DMS153 (cell line): Measurements from ENCODE around the gene TP53BP1.
"Not testable (repeated sequence)": the region's sequence is repeated elsewhere in the genome, so short reads cannot be mapped to it uniquely, and the experiment has no call there.

Source experiments
- DNase-seq: peaks from one replicate; lab custom pipeline; 2025; lab: John Stamatoyannopoulos, UW

Gene TP53BP1

DNA sequence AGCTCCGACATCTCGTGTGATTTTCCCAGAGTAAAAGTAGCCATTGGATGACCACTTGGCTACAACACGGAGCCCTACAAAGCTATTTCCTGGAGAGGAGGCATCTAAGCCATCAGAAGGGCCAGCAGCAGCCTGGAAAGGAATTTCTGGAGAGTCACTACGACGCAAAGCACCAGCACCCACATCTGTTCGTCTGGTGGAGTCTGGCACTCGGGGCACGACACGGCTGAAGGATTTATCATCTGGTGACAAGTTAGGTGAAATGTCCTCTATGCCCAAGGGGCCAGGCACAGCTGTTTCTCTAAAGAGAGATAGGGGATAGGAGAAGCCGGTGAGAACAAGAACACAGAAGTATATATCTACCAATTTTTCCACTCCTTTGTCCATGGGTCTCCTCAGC, 72.5 kb downstream of the TP53BP1 start:
- no peak for DNase-seq

DNA sequence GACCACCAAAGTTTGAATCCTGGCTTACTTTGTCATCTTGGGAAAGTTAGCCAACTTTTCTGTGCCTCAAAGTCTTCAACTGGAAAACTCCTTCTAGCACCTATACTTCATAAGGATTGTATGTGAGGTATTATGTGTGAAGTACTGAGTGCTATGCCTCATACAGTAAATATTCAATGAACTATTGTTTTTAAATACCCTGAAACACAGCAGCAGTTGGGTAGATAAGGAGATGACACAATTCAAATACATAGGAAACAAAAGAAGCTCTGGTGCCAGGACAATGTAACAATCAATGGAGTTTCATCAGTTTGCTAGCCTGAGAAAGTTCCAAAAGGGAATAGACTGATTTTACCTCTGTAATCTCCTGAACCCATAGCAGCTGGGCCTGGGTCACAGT, 78.8 kb downstream of the TP53BP1 start:
- no peak for DNase-seq

DNA sequence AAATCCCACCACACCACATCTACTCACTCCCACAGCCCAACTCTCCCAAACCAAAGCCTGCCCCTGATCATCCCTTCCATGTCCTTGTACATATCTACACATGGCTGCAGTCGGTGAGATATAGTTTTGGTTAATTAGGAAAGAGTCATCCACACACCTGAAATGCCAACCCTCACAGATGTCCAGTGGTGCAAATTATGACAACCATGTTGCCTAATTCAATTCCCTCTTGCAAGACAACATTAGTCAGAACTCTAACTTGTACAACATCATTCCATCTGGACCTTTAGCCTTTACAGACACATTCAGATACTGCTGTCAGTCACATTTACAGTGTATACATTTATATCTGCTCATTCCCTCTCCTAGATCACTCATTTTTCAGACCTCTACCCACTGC, 80.9 kb downstream of the TP53BP1 start:
- DNase-seq: no peak

DNA sequence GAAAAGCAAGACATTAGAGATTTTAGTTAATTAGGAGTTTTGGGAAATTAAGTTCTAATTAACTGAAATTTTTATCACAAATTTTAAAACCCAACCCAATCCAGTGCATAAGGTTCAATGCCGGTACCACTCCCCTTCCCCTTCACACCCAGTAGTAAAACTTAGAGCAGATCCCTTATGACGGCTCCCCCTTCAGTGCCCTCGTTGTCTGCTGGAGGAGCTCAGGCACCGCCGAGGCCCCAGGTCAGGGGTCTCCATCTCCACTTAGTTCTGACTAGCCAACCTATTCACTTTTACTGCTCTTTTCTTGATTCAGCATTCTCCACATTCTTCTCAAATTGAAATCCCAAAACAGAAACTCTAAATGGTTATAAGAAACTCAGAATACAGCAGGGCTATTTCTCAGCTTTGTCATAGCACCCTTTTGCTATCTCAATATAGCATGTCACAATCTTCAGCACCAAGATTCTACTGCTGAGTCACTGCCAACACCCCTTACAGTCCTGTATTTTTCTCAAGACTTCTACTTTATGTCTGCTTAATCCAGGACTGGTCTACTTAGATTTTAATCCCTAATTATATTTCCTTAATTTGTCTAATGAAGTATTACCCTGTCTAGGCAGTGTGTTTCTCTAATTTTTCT, 82.3 kb downstream of the TP53BP1 start:
- no peak for DNase-seq

DNA sequence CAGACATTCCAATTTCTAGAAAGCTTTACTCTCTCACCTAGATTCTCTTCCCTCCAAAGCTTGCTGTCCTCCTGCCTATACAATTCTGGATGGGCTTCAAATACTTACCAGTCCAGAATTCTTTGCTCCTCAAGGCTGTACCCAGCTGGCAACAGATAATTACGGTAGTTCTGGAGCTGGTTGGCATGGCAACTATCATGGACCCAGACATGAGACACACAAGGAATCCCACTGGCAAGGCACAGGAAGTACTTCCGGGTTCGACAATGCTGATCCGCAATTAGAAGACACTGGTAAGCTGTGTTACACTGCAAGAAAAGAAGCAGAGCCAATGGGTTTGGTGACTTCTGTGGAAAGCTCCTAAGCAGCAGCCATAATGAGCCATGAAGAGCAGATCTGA, 84.2 kb downstream of the TP53BP1 start:
- no peak for DNase-seq

DNA sequence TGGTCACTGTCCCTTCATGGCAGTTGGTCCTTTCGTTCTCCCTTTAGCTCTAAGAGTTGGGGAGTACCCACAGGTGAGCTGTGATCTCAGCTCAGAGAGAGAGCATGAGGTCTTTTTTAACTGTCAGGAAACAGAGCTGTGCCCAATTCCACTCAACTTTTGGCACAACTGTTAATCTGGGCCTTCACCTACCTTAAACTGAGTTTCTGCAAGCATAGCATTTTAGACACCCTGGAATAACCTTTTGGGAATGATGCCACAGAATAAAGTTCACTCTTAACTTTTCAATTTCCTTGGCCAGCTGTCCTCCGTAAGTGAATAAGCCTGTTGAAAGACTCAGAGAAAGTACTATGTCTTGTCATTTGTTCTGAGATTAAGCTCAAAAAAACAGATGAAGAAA, 86.1 kb downstream of the TP53BP1 start:
- no peak for DNase-seq

DNA sequence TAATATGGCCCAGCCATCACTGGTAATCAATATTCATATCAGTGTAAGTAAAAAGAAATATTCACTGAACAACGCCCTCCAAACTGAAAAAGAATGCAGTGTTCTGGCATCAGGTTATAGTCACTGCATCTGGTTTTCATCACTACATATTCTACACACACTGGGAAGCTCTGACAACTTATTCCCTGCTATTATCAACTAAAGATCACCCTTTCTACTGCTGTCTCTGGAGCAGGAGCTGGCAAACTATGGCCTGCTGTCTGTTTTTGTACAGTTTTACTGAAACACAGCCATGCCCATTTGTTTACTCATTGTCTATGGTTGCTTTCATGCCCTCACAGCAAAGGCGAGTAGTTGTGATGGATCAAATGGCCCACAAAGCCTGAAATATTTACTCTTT, 86.8 kb downstream of the TP53BP1 start:
- no peak for DNase-seq

DNA sequence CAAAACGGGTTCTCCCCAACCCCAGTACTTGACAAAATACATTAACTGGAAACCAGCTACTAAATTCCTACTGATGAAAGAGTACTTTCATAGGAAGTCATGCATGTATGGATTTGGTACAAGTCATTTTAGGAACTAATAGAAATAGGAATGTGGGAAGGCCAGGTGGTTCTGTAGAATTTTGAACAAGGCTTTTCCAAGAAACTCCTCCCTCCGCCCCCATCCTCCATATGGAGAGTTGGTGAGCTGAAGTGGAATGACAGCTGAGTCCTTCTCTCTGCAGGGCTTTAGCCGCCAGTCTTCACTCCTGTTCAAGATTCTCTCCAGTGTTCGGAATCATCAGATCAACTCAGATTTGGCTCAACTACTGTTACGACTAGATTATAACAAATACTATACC, 88.8 kb downstream of the TP53BP1 start:
- DNase-seq: no peak

DNA sequence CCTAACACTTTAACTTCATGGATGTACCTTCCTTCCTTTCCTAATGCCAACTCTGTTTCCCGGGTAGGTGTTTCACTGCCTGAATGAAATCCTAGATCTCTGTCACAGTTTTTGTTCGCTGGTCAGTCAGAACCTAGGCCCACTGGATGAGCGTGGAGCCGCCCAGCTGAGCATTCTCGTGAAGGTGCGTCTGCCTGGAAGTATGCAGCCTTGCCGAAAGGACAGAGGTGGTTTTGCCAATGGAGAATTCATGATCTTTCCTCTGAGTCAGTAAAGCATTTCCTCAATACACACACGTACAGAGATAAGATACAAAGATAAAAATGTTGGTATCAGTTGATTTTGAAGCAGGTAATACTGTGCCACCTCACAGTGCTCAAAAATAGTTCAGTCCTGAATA, 89.3 kb downstream of the TP53BP1 start:
- no peak for DNase-seq

DNA sequence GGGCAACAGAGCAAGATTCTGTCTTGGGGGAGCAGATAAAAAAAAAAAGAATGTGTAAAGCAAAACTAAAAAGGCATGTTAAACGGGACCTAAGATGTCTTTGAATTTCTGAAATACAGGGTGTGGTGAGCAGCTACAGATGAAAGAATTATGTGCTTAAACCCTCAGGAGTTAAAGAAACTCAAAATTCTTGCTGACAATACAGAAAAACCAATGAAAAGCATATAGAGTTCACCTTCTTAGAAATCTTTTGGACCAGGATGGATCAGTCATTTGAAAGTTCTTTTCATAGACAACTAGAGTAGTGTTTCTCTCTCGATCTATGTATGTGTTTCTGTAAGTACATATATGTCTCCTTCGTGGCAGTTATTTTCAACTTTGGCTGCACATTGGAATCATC, 90.7 kb downstream of the TP53BP1 start:
- no peak for DNase-seq

DNA sequence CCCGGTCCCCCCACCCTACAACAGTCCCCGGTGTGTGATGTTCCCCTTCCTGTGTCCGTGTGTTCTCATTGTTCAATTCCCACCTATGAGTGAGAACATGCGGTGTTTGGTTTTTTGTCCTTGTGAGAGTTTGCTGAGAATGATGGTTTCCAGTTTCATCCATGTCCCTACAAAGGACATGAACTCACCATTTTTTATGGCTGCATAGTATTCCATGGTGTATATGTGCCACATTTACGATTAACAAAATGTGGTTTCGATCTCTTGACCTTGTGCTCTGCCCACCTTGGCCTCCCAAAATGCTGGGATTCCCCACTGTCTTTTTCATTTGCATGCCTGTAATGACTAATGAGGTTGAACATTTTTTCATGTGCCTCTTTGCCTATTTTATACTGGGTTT, 99.4 kb downstream of the TP53BP1 start:
- not testable (repeated sequence) for DNase-seq

DNA sequence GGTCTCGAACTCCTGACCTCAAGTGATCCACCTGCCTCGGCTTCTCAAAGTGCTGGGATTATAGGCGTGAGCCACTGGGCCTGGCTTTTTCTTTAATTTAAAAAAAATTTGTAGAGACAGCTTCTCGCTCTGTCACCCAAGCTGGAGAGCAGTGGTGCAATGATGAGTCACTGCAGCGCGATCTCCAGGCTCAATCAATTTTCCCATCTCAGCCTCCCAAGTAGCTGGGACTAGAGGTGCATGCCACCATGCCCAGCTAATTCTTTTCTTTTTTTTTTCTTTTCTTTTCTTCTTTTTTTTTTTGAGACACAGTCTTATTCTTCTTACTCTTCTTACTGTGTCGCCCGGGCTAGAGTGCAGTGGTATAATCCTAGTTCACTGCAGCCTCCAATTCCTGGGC, 102.2 kb downstream of the TP53BP1 start:
- no peak for DNase-seq

DNA sequence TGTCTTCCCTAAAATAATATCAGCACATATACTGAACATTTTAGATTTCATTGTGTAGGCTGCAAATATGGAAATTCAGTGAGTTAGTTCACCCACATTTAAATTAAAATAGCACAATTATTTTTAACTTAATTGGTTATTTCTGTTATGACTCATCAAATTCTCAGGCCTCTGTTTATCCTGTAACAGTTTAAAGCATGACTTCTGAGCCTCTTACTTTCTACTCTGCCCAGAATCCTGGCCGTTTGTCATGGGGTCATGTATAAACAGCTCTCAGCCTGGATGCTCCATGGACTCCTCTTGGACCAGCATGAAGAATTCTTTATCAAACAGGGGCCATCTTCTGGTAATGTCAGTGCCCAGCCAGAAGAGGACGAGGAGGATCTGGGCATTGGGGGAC, 109.9 kb downstream of the TP53BP1 start:
- no peak for DNase-seq

DNA sequence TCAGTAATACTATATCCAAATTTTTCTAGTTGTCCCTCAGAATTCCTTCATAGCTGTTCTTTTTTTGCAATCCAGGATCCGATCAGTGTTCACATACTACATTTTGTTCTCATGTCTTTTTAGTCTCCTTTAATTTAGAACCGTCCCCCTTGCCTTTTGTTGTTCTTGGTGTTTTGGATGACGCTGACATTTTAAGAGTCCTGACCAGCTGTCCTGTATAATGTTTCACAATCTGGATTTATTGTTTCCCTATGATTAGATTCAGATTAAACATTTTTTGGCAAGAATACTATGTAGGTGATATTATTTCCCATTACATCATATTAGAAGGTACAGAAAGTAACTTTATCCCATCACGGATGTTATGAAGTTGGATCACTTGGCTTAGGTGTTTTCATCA, 110.6 kb downstream of the TP53BP1 start:
- no peak for DNase-seq

DNA sequence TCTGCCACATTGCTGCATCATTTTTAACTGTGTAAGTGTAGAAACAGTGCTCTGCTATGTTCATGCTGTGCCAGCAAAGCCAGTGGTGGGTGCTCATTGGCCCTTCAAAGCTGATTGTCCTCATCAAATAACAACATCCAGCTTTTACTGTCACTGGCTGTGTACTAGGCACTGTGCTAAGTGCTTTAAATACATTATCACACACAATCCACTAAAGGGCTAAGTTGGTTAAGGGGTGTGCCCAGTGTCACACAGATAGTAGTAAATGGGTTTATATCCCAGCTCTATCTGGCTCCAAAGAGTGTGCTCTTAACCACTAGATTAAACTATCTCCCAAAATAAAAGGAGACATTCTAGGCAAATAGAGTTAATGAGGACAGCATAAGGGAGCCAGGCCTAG, 114.4 kb downstream of the TP53BP1 start:
- DNase-seq: no peak

DNA sequence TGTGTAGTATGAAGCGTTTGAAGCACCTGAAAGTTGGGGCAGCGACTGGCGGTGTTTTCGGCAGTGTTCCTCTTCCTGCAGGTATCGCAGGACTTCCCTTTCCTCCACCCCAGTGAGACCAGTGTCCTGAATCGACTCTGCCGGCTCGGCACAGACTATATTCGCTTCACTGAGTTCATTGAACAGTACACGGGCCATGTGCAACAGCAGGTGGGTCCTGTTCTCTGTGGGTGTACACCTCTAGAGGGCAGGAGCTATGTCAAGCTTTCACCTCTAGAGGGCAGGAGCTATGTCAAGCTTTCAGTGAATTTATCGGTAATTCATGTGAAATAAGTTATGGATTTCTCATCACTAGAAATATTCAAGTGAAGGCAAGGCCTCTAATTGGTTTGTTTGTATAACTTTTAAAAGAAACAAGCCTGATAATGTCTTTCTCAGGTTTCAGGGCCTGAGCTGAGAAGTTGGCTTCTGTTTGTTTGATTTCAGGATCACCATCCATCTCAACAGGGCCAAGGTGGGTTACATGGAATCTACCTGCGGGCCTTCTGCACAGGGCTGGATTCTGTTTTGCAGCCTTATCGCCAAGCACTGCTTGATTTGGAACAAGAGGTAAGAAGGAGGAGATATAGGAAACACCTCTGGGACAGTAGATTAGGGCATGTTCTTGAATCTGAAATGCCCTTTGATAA, 116.8 kb downstream of the TP53BP1 start:
- no peak for DNase-seq

DNA sequence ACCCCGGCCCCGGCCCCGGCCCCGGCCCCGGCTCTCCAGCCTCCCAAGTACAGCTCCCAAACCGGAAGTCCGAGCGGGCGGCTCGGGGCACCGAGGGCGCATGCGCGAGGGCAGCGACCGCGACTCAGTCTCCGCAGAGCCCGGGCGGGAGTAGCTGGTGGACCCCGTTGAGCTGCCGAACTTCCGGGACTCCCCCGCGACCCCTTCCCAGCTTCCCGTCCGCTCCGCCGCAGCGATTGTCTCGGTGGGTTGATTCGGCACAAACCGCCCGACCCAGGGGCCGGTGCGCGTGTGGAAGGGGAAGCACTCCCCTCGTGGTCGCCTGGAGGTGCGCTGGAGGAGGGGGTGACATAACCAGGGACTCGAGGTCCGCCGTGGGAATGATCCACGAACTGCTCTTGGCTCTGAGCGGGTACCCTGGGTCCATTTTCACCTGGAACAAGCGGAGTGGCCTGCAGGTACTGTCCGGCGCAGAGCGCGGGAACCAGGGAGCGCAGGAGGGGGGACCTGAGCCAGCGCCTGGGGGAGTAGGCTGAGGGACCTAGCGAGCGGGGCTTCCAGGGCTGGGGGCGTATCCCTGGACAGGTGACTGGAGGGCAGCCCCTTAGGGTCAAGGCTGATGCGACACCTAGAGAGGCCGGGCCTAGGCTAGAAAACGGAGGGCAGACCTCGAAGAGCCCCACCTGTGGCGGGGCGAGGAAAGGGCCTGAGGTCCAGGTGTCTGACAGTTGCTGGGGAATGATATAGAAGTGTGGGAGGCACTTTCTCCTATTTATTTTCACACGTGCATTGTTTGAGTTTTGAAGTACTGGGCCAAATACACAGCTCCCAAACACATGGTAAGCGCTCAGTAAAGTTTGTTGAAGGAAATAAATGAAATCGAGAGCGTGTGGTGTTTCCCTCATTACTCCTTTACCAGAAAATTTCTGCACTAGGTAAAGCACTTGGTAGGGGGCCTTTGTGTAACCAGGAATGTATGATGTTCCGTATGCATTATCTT, 121.7 kb downstream of the TP53BP1 start, which contains the start of the genes TUBGCP4 and ZSCAN29:
TUBGCP4 (plus strand) TSS at position 127 of the 1,000 bp plus-strand sequence; CDS start at position 381, 254 bp downstream.
ZSCAN29 (minus strand) TSS at position 69 of the 1,000 bp plus-strand sequence. CDS start 1,130 bp downstream, outside the sequence.
- DNase-seq: peak; percentile 53

DNA sequence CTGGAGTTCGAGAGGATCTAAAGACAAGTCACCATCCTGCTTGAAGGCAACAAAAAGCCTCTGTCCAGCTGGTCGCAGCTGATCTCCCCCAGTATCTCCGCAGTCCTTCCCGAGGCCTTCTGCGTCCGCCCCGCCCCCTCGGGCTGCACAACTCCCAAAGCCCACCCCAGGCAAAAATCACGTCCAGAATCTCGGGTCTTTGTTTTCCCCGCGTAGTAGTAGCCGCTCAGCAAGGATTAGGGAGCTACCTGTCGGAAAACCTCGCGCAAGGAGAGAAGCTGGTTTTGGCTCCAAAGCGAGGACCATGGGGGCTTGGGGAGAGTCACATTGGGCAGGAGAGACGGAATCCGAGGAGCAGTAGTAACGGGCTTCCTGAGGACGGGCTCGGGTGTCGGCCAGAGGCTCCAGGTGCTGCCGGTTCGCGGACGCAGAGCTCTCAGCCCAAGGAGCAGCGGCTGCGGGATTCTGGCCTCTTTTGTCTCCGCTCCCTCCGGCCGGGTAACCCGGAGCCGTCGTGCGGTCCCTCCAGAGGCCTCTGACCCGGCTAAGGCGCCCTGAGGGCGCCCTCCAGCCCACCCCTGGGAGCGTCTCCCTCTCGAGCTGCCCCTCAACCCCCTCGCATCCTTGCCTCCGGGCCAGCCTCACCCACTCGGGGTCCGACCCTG, 122.5 kb downstream of the TP53BP1 start:
- DNase-seq: no peak

DNA sequence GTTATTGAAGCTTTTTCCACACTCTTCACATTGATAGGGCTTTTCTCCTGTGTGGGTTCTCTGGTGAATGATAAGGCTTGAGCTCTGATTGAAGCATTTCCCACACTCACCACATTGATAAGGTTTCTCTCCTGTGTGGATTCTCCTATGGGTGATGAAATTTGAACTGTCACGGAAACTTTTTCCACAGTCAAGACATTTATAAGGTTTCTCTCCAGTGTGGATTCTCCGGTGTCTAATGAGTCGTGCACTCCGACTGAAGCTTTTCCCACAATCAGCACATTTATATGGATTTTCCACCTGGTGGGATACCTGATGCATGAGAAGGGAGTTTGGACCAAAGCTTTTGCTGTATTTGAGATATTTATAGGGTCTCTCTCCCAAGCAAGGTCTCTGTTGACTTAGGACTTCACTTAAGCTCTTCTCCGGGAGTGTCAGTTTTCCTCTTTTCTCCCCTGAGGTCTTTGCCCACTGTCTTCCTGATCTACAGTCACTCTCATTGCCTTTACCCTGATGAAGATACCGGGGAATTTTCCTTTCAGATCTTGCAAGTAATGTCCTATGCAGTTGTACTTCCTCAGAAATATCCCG, 131.5 kb downstream of the TP53BP1 start:
- DNase-seq: no peak

DNA sequence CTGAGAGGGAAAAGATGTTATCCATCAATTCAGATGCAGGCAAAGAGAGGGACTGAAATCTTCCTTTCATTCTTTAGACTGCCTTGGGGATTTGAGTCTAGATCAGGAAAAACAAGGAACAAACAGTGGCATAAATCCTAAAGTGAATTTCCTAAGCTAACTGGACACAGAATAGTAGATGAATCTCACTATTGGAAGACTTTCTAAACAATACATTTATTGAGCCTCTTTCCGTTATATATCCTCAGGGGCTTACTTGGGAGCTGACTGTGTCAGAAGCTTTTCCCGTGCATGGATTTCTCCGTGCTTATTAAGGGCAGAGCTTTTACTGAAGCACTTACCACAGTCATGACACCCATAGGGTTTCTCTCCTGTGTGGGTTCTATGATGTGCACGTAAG, 132.1 kb downstream of the TP53BP1 start:
- DNase-seq: no peak
